ENCODE results near the gene ARMC7.

DNA sequence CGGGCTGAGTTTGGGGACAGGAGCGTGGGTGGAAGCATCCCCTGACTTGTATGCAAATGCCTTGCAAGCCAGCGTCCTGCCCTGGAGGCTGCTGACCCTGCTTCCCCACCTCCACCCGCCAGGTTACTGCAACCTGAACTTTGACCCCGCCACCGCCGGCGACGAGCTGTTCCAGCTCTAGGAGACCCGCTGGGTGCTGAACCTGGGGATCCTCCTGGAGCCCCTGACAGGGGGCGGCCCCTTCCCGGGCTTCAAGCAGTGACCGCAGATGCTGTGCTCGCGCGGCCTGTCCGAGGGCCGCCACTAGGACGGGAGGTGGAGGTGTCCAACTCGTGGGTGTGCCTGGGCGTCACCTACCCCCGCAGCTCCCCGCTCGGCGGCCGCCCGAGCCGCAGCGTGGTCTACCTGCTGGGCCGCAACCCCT lies 32.7 kb upstream of the ARMC7 start:
- TF ChIP-seq, protein P1, sequence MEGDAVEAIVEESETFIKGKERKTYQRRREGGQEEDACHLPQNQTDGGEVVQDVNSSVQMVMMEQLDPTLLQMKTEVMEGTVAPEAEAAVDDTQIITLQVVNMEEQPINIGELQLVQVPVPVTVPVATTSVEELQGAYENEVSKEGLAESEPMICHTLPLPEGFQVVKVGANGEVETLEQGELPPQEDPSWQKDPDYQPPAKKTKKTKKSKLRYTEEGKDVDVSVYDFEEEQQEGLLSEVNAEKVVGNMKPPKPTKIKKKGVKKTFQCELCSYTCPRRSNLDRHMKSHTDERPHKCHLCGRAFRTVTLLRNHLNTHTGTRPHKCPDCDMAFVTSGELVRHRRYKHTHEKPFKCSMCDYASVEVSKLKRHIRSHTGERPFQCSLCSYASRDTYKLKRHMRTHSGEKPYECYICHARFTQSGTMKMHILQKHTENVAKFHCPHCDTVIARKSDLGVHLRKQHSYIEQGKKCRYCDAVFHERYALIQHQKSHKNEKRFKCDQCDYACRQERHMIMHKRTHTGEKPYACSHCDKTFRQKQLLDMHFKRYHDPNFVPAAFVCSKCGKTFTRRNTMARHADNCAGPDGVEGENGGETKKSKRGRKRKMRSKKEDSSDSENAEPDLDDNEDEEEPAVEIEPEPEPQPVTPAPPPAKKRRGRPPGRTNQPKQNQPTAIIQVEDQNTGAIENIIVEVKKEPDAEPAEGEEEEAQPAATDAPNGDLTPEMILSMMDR (conservative IDR thresholded peaks at IDR 0.05 in 1 of 2, IDR thresholded peaks at IDR 0.05 in 1 of 2; ENCODE audit: low read depth in 1 of 2, low read length in 2 of 2): no peak
- no peak for TF ChIP-seq EZH2 (IDR thresholded peaks at IDR 0.05; ENCODE audit: low read length, missing control alignments)
